NB4 (cell line): Measurements from ENCODE around the gene OSBPL2.

ENCODE experiments used
- POLR2A ChIP-seq: IDR thresholded peaks from 2 replicates; pipeline ENCODE4 v1.6.1; 2011; ENCODE audit warnings: mild to moderate bottlenecking; ENCODE audit not compliant: insufficient read length; ENCODE audit errors: extremely low read depth
- TF ChIP-seq, protein P1 (sequence below): IDR thresholded peaks from one replicate; pipeline ENCODE4 v1.5.1; 2012; ENCODE audit warnings: low read depth, low read length

GRCh38 chr20:62248890-62249560, 10.7 kb downstream of the OSBPL2 start:
- TF ChIP-seq, protein P1, sequence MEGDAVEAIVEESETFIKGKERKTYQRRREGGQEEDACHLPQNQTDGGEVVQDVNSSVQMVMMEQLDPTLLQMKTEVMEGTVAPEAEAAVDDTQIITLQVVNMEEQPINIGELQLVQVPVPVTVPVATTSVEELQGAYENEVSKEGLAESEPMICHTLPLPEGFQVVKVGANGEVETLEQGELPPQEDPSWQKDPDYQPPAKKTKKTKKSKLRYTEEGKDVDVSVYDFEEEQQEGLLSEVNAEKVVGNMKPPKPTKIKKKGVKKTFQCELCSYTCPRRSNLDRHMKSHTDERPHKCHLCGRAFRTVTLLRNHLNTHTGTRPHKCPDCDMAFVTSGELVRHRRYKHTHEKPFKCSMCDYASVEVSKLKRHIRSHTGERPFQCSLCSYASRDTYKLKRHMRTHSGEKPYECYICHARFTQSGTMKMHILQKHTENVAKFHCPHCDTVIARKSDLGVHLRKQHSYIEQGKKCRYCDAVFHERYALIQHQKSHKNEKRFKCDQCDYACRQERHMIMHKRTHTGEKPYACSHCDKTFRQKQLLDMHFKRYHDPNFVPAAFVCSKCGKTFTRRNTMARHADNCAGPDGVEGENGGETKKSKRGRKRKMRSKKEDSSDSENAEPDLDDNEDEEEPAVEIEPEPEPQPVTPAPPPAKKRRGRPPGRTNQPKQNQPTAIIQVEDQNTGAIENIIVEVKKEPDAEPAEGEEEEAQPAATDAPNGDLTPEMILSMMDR: no peak
- no peak for TF ChIP-seq POLR2A
